OCI-LY1 (cell line): ENCODE measurements around the gene RFC2.

Experiments
- H2AFZ ChIP-seq: fragments of 200-600 bp; sonication (generic), shearing (Covaris generic); 2 replicates; pipeline ENCODE4 v1.6.0; 2014; ENCODE audit warnings: antibody characterized with exemption, mild to moderate bottlenecking, low read length
- H3F3A ChIP-seq: fragments of 200-600 bp; sonication (generic), shearing (Covaris generic); 2 replicates; pipeline ENCODE4 v1.6.0; 2014; ENCODE audit warnings: mild to moderate bottlenecking, antibody characterized with exemption, low read length, moderate library complexity; ENCODE audit not compliant: insufficient read depth
- H3K27ac ChIP-seq: fragments of 200-600 bp; sonication (generic); 2 replicates; pipeline ENCODE4 v1.5.1; 2014; ENCODE audit warnings: low read length, mixed run types, mild to moderate bottlenecking, low read depth; ENCODE audit not compliant: poor library complexity, severe bottlenecking
- H3K27me3 ChIP-seq: fragments of 200-600 bp; sonication (generic); 2 replicates; pipeline ENCODE4 v1.6.0; 2014; ENCODE audit warnings: antibody characterized with exemption, mild to moderate bottlenecking, low read length, moderate library complexity; ENCODE audit not compliant: insufficient read depth
- H3K36me3 ChIP-seq: fragments of 200-600 bp; sonication (generic); 2 replicates; pipeline ENCODE4 v1.6.1; 2014; ENCODE audit warnings: mild to moderate bottlenecking, antibody characterized with exemption, low read length, moderate library complexity, mixed read lengths; ENCODE audit not compliant: insufficient read depth
- H3K4me1 ChIP-seq: fragments of 200-600 bp; sonication (generic); 2 replicates; pipeline ENCODE4 v1.5.1; 2014; ENCODE audit warnings: mild to moderate bottlenecking, low read length, moderate library complexity; ENCODE audit not compliant: insufficient read depth, severe bottlenecking
- H3K4me2 ChIP-seq: fragments of 200-600 bp; sonication (generic), shearing (Covaris generic); 2 replicates; pipeline ENCODE4 v1.6.1; 2014; ENCODE audit warnings: low read length
- H3K4me3 ChIP-seq: fragments of 200-600 bp; sonication (generic); 2 replicates; pipeline ENCODE4 v1.5.1; 2014; ENCODE audit warnings: low read length, low read depth, mild to moderate bottlenecking, mixed read lengths; ENCODE audit not compliant: poor library complexity, severe bottlenecking
- H3K79me2 ChIP-seq: fragments of 200-600 bp; shearing (Covaris generic); 2 replicates; pipeline ENCODE4 v1.6.1; 2016; ENCODE audit warnings: mixed run types, low read length, mixed read lengths; ENCODE audit not compliant: insufficient read depth
- H3K9ac ChIP-seq: fragments of 200-600 bp; sonication (generic), shearing (Covaris generic); 2 replicates; pipeline ENCODE4 v1.6.1; 2014; ENCODE audit warnings: mild to moderate bottlenecking, low read length, mixed read lengths
- H3K9me2 ChIP-seq: fragments of 200-600 bp; sonication (generic), shearing (Covaris generic); 2 replicates; pipeline ENCODE4 v1.6.1; 2014; ENCODE audit warnings: low read depth, mild to moderate bottlenecking, low read length, mixed read lengths
- H3K9me3 ChIP-seq: fragments of 200-600 bp; shearing (Covaris generic); 2 replicates; pipeline ENCODE4 v1.6.1; 2014; ENCODE audit warnings: low read length, mixed read lengths
- H4K20me1 ChIP-seq: fragments of 200-600 bp; sonication (generic), shearing (Covaris generic); 2 replicates; pipeline ENCODE4 v1.6.0; 2016; ENCODE audit warnings: mild to moderate bottlenecking, low read length; ENCODE audit not compliant: insufficient read depth
- CTCF ChIP-seq: fragments of 200-600 bp; sonication (generic), shearing (Covaris generic); IDR thresholded peaks from 2 replicates; pipeline ENCODE4 v1.5.1; 2017; ENCODE audit warnings: mild to moderate bottlenecking, antibody characterized with exemption, low read length, moderate library complexity, mixed read lengths
- EZH2 ChIP-seq: fragments of 200-600 bp; sonication (generic), shearing (Covaris generic); IDR thresholded peaks from 2 replicates; pipeline ENCODE4 v1.8.0; 2017; ENCODE audit warnings: borderline replicate concordance, mixed run types, mild to moderate bottlenecking, antibody characterized with exemption, low read length, moderate library complexity, mixed read lengths

The RFC2 gene

GRCh38 chr7:74282748-74283459, 28.7 kb upstream of the RFC2 start:
- Histone ChIP-seq H3F3A (no peaks in the 10 kb centered on the region), H2AFZ (no peak overlapping the region), H3K27me3 (peaks cover 11% of the 10 kb centered on the region; the same call in 1 of the 2 replicates), H3K4me3 (no peak overlapping the region), H3K27ac (no peak overlapping the region), H3K4me1 (peaks cover 4% of the 10 kb centered on the region), H3K79me2 (no peaks in the 10 kb centered on the region), H3K9ac (no peak overlapping the region), H3K4me2 (no peak overlapping the region), H3K36me3 (no peaks in the 10 kb centered on the region), H3K9me3 (no peaks in the 10 kb centered on the region), H3K9me2 (no peaks in the 10 kb centered on the region), H4K20me1 (no peaks in the 10 kb centered on the region)
- no peak for TF ChIP-seq EZH2
- TF ChIP-seq CTCF: no peak

GRCh38 chr7:74280985-74281384, 26.8 kb upstream of the RFC2 start:
- Histone ChIP-seq H3F3A (no peaks in the 10 kb centered on the region), H2AFZ (no peak overlapping the region), H3K9ac (no peak overlapping the region), H3K79me2 (no peaks in the 10 kb centered on the region), H3K4me1 (peaks cover 4% of the 10 kb centered on the region), H3K27me3 (peaks cover 2% of the 10 kb centered on the region; the same call in 1 of the 2 replicates), H3K9me2 (no peaks in the 10 kb centered on the region), H3K9me3 (no peaks in the 10 kb centered on the region), H3K36me3 (no peaks in the 10 kb centered on the region), H3K4me3 (no peak overlapping the region), H4K20me1 (no peaks in the 10 kb centered on the region), H3K4me2 (no peak overlapping the region), H3K27ac (no peak overlapping the region)
- no peak for TF ChIP-seq EZH2
- TF ChIP-seq CTCF: no peak

- H3F3A ChIP-seq: no peaks in the 10 kb centered on the region
- no peaks in the 10 kb centered on the region for H3K36me3 ChIP-seq
- no peak overlapping the region for H3K4me2 ChIP-seq
- TF ChIP-seq EZH2 (no peak), CTCF (no peak)
- H2AFZ ChIP-seq: no peak overlapping the region
- no peaks in the 10 kb centered on the region for H3K79me2 ChIP-seq
- H3K9ac ChIP-seq: no peak overlapping the region
- peaks cover 7% of the 10 kb centered on the region for H3K4me1 ChIP-seq
- H3K27me3 ChIP-seq: peaks cover 1% of the 10 kb centered on the region; the same call in 1 of the 2 replicates
- no peaks in the 10 kb centered on the region for H3K9me2 ChIP-seq
- H3K4me3 ChIP-seq: no peak overlapping the region
- no peaks in the 10 kb centered on the region for H4K20me1 ChIP-seq
- no peaks in the 10 kb centered on the region for H3K9me3 ChIP-seq
- H3K27ac ChIP-seq: no peak overlapping the region
These were observed 23.4 kb upstream of the RFC2 start for GRCh38 chr7:74277636-74278035.
